ENCODE measurements around the gene GORASP2. TPM values are rescaled to one million over a fixed set of nuclear protein-coding genes. Genes with fewer than 3 reads are reported as not detected.

Gene GORASP2
- total RNA-seq, 1 experiment from 2014 or later, result 55.6 TPM

DNA sequence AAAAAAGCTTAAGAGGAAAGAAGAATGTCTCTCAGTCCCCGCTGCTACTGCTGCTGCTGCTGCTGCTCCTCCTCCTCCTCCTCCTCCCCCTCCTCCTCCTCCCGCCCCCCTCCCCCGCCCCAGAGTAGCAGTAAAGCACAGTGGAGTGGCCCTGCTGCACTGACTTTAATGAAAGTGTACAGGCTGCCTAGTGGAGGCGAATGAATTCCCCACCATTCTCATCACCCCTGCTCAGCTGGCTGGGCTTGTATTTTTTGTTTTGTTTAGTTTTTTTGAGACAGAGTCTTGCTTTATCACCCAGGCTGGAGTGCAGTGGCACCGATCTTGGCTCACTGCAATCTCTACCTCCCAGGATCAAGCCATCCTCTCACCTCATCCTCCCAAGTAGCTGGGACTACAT is 34.3 kb downstream of the GORASP2 start:
- DNase-seq (ENCODE audit: extremely low read depth, low read depth), result no peak

DNA sequence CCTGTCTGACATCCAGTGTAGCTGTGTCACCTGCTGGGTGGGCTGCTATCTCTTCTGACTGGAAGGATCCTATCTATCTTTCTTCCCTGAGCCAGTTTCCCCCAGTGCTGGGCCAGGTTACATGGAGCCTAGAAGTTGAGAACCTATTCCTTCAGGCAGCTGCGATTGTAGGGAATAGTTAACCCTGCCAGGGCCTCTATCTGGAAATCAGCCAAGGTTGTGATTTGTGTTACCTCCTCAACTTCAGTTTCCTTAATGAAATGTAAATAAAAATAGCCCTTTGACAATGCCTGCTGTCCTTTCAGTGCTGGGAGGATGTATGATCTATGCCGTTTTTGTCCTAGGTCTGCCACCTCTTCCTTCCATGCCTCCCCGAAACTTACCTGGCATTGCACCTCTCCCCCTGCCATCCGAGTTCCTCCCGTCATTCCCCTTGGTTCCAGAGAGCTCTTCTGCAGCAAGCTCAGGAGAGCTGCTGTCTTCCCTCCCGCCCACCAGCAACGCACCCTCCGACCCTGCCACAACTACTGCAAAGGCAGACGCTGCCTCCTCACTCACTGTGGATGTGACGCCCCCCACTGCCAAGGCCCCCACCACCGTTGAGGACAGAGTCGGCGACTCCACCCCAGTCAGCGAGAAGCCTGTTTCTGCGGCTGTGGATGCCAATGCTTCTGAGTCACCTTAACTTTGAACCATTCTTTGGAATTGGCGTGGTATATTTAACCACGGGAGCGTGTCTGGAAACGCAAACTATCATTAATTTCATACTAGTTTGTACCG is 36.6 kb downstream of the GORASP2 start:
- DNase-seq (ENCODE audit: extremely low read depth, low read depth), result no peak

DNA sequence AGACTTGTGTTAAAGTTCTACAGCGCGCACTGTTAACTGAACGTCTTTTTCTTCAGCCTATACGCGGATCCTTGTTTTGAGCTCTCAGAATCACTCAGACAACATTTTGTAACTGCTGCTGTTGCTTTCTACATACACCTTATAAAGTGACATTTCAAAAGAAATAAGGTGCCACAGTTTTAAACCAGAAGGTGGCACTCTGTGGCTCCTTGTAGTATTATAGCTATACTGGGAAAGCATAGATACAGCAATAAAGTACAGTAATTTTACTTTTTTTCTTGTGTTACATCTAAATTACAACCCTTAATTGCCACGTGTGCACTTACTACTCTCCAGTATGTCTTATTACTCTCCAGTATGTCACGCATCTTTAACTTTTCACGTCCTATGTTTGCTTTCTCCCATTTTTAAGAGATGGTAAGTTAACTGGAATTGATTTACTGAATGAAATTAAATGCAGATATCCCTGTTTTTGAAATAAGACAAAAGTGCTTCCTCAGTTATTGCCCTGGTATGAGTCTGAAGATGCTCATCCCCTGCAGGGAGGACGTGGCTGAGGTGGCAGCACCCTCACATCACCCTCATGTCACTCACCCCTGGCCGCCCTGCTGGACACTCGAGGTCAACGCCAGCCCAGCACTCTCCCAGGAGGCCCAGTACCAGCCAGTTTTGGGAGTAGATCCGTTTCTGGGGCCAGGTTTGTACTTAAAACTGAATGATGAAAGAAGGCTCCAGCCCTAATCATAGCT is 37.8 kb downstream of the GORASP2 start:
- DNase-seq (ENCODE audit: extremely low read depth, low read depth), result peak; percentile 25

DNA sequence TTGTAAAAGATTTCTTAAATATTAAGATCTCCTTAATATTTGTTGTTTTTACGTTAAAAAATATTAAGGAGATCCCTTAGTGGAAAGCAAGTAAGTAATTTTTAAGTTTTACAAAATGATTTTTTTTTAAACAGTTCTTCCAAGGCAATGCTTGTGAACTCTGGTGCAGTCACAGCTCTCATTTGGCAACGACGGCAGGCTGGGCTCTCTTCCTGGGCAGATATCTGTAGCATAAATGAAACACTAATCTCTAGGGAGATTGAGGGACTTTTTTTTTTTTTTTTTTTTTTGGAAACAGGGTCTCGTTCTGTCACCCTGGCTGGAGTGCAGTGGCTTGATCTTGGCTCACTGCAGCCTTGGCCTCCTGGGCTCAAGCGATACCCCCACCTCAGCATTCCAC is 38.5 kb downstream of the GORASP2 start:
- DNase-seq (ENCODE audit: extremely low read depth, low read depth), result no peak

DNA sequence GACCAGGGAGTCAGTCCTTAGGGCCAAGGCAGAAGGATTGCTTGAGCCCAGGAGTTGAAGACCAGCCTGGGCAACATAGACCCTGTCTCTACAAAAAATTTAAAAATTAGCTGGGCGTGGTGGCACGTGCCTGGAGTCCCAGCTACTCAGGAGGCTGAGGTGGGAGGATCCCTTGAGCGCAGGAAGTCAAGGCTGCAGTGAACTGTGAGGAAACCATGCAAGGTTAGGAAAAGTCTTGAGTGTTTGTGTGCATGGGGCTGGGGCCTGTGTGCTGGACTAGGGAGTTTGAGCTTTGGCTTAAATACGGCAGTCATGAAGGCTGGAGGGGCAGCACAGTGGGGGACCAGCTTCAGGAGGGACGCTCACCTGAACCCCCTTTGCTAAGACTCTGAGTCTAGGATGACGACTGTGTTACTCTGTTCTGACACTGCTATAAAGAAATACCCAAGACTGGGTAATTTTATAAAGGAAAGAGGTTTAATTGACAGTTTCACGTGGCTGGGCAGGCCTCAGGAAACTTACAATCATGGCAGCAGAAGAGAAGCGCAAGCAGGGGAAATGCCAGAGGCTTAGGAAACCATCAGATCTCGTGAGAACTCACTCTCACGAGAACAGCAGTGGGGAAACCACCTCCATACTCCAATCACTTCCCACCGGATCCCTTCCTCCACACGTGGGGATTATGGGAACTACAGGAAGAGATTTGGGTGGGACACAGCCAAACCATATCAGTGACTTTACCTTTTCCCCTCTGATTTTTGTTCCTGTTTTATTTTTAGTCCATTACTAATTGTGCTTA is 39.4 kb downstream of the GORASP2 start:
- no peak for DNase-seq (ENCODE audit: extremely low read depth, low read depth)

- no peak for DNase-seq (ENCODE audit: extremely low read depth, low read depth)
Measured at GRCh38 chr2:170969030-170969429, 40.0 kb downstream of the GORASP2 start.

- no peak for DNase-seq (ENCODE audit: extremely low read depth, low read depth)
Measured at GRCh38 chr2:170969872-170970496, 40.9 kb downstream of the GORASP2 start.

GRCh38 chr2:170971071-170971470 is 42.0 kb downstream of the GORASP2 start:
- no peak for DNase-seq (ENCODE audit: extremely low read depth, low read depth)

GRCh38 chr2:170972296-170973224 is 43.5 kb downstream of the GORASP2 start:
- no peak for DNase-seq (ENCODE audit: extremely low read depth, low read depth)

DNA sequence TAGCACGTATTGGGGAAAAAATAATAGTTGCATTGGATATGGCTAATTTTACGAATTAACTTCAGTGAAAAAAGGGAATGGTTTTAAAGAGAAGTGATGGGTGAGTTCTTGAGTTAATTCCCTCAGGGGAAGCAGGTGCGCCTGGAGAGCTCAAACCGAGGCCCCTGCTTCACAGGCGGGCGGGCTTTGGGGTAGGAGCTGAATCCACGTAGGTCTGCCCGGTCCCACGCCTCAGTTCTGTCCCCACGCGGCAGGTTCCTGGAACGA is 44.1 kb downstream of the GORASP2 start:
- DNase-seq (ENCODE audit: extremely low read depth, low read depth), result no peak

DNA sequence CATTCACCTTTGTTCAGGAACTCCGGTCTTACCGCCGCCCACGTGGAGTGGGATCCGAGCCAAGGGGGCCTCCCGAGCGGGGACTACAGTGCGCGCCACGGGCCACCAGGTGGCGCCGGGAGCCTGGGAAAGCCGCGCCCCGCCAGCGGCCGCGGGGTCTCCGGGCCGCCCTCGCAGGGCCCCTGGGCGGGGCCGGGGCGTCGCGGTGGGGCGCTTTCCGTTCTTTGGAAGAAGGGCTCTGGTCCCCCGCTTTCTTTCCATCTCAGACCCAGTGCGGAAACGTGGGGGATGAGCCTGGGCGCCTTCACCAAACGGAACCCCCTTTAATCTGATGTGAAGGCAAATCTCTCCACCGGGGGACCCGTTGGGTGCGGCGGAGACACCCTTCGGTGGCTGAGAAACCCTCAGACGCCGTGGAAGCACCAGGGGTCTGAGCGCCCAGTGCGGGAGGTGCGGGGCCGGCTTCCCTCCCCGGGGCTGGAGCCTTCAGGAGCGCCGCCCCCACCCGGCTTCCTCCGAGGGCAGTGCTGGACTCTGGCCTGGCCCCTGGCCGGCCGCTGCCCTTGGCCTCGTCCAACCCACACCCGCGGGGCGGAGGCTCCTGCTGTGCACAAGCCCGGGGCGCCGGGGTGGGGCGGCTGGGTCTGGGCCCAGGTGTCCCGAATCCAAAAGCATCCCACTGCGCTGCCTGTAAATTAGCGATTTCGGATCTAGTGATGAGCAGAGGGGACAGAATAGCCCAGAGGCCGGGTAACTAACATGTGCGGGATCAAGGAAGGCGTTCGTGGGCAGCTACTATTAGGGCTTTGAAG is 44.6 kb downstream of the GORASP2 start:
- peak; percentile 75 for DNase-seq (ENCODE audit: extremely low read depth, low read depth)

DNA sequence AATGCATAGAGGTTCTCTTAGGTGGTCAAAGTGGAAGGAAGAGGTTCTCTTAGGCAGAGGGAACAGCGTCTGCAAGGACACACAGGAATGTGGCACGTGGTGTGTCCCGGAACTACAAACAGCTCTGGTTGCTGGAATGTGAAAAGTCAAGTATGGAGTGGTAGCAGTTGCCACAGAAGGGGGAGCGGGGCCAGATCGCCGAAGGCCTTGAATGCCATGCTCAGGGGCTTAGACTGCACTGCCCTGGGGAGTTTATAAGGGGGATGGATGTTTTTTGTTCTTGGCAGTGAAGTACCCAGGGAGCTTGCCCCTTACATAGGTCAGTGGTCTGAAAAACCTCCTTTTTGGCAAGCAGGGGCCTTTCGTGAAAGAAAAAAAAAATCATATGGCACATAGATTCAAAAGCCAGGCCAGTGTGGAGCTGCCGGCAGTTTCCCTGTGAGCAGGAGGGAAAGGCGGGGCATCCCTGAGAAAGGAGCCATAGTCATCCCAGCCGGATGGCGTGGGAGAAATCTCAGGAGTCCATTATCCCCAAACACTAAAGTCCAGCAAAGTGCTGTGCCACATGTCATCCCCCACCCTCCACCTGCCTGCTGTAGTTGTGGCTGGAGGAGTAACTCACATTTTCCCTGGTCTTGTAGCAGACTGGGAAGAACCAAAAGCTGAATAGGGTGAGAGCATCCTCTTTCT is 45.4 kb downstream of the GORASP2 start:
- peak; percentile 11 for DNase-seq (ENCODE audit: extremely low read depth, low read depth)

- DNase-seq (ENCODE audit: extremely low read depth, low read depth), result no peak
Measured at GRCh38 chr2:170975127-170975942, 46.3 kb downstream of the GORASP2 start.

DNA sequence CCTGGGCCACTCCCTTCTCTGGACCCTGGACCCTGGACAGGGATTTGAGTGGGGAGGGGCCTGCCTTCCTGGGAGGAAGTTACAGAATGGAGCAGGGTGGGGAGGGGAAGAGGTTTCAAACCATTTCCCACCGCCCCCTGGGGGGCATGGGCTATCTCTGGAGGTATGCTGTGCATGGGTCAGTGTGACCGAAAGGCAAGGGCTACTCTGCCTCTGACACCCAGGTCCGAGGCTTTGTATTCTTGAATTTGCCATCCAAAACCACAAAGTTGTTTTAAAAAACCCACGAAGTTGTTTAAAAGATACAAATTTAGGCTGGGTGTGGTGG is 46.9 kb downstream of the GORASP2 start:
- no peak for DNase-seq (ENCODE audit: extremely low read depth, low read depth)

- no peak for DNase-seq (ENCODE audit: extremely low read depth, low read depth)
Measured at GRCh38 chr2:170984079-170984478, 55.0 kb downstream of the GORASP2 start.

- no peak for DNase-seq (ENCODE audit: extremely low read depth, low read depth)
Measured at GRCh38 chr2:170985407-170985806, 56.4 kb downstream of the GORASP2 start.

- DNase-seq (ENCODE audit: extremely low read depth, low read depth), result no peak
Measured at GRCh38 chr2:170986566-170987258, 57.7 kb downstream of the GORASP2 start.

All from NCI-H460 (cell line).